HG03342 (cell line): Measurements from ENCODE around the gene HAGH.

Experiments
- ATAC-seq: cut with Tn5 transposase; IDR thresholded peaks from one replicate; pipeline ENCODE4 v1.9.1; 2021; ENCODE audit warnings: mild to moderate bottlenecking, moderate library complexity; ENCODE audit not compliant: unreplicated experiment

HAGH gene

DNA sequence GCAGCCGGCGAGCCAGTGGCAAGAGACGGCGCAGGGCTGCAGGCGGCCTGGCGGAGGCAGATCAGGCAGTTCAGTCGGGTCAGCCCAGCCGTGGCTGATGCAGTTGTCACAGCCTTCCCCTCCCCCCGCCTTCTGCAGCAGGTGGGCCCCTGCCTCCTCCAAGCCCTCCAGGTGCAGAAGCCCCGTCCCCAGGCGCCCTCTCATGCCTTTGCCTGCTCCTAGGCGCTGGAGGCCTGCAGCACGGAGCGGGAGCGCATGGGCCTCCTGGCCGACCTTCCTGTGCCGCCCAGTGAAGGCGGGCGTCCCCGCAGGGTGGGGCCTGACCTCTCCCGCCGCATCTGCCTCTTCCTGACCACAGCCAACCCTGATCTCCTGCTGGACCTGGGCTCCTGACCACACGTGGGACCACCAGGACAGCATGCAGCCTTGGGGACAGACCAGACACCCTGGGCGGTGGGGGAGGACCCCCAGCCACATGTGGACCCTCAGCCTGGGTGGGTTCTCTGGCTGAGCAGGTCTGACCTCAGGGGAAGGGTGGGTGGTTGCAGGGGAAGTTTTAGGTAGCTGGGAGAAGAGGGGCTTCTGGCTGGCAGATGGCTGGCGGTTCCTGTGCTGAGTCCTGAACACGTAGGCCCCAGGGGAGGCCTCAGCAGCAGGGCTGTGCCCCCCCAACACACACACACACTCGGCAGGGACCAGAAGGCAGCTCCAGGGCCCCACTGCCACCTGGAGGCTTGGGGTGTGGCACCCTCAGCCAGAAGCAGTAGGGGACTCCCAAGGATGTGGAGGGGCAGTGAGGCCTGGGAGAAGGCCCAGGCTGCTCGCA is 50.6 kb downstream of the HAGH start:
- ATAC-seq, result no peak

DNA sequence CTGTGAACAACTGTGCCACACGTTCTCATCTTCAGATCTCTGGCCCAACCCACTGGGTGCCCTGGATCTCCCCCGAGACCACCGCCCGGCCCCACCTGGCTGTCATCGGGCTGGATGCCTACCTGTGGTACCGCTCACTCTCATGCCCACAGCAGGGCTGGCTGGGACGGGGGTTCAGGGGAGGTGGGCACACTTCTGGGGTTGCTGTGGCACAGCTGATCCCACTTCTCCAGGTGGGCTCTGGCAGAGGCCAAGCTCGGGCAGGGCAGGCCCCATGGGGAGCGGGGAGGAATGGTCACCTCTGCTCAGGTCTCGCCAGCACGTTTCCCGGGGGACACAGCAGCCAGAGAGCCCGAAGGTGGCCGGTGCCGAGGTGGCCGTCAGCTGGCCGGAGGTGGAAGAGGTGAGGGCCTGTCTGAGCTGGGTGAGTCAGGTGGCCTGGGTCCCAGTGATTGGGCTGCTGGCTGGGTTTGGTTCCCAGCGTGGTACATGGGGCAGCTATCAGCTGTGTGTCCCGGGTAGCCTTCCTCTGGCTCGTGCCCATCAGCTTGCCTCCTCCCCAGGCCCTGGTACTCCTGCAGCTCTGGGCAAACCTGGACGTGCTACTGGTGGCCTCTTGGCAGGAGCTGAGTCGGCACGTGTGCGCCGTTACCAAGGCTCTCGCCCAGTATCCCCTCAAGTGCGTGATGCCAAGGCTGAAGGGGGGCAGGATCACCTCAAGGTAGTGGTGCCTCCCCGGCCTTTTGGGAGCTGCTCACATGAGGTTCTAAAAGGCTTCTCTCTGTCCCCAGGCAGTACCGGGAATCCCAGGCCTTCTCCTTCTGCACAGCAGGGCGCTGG is 51.4 kb downstream of the HAGH start:
- no peak for ATAC-seq

DNA sequence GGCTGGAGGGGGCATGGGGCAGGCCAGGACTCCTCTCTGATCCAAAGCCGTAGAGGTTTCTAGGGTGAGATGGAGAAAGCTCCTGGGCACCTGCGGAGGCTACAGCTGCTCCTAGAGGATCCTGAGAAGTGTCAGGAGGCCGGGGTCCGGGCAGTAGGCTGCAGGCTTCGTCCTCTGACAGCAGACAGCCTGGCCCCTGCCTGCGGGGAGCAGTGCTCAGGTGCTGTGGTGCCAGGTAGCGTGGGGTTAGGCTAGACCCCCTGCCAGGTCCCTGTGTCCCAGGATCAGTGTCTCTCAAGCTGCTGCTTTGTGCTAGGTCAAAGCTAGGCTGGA is 52.2 kb downstream of the HAGH start:
- ATAC-seq, result no peak

DNA sequence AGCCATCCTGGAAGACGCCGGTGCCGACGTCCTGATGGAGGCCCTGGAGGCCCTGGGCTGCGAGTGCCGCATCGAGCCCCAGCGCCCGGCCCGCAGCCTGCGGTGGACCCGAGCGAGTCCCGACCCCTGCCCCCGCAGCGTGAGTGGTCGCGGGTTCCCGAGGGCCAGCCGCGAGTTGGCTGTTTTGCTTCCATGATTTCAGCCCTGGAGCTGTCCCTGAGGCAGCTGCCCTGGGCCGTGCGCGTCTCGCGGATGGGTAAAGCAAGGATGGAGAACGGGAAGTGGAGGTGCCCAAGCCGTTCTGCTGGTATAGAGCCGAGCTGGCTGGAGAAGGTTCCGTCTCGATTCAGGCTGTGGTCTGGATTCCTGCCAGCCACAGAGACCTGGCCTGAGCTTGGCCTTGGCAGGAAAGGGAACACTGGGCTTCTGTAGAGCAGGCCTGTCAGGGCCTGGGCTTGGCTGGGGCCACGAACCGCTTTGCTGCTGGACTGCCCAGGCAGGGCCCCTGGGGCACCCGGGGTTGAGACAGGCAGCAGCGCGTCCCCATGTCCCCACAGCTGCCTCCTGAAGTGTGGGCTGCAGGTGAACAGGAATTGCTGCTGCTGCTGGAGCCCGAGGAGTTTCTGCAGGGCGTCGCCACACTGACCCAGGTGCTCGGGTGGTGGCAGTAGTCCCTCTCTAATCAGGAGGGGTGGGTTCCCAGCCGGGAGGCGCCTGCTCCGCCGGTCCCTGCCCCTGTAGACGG is 52.8 kb downstream of the HAGH start:
- ATAC-seq, result no peak

DNA sequence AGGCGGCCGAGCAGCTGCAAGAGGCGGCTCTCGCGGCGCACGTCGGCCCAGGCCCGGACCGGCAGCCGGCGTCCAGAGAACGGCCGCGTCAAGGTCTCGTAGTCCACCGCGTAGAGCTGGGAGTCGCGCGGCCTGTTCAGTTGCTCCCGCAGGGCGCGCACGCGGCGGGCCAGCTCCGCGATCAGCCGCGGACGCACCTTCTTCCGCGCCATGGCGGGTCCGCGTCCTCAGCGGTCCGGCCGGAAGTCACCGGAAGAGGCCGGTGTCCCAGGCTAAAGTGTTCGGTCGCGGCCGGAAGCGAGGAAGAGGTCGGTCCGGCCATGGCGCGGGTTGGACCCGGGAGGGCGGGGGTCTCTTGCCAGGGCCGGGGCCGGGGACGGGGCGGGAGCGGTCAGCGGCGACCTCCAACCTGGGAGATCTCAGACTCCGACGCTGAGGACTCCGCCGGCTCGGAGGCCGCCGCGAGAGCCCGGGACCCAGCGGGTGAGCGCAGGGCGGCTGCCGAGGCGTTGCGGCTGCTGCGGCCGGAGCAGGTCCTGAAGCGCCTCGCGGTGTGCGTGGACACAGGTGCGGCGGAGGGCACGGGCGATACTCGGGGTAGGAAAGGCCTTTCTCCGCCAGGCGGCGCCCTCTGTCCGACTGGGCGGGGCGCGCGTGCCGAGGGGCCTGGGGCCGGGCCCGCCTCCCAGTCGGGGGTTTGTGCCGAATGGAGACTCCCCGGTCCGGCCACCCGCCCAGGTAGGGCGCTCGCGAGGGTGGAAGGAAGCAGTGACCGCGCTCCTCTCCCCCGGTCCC is 53.5 kb downstream of the HAGH start, which contains the start of gene MRPS34:
TSS of gene MRPS34 (minus strand) at position 227 of the 795 bp plus-strand sequence. CDS start at position 212, 15 bp downstream.
- ATAC-seq, result peak; percentile 51

DNA sequence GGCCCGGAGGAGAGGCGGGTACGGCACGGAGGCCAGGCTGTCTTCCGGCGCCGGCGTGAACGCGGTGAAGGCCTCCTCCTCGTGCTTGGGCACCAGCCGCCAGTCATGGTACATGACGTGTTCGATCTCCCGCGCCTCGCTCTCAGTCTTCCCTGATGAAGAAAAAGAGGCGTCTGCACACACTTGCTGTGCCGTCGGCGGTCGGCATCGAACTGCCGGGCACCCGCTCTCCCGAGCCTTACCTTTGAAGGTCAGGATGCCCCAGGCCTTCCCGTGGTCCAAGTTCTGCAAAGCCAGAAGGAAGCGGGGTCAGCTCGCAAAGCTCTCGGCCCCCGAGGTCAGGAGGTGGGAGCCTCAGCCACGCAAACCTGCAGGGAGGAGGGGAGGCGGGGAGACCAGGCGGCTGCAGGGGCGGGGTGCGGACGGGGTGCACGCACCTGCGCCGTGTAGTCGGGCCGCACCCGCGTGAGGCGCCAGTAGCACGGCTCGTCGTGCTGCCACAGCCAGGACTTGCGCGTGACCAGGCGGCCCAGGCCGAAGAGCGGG is 54.2 kb downstream of the HAGH start, which contains the start of gene EME2:
TSS of gene EME2 (plus strand) at position 449 of the 546 bp plus-strand sequence. CDS start 418 bp downstream, outside the sequence.
- no peak for ATAC-seq

DNA sequence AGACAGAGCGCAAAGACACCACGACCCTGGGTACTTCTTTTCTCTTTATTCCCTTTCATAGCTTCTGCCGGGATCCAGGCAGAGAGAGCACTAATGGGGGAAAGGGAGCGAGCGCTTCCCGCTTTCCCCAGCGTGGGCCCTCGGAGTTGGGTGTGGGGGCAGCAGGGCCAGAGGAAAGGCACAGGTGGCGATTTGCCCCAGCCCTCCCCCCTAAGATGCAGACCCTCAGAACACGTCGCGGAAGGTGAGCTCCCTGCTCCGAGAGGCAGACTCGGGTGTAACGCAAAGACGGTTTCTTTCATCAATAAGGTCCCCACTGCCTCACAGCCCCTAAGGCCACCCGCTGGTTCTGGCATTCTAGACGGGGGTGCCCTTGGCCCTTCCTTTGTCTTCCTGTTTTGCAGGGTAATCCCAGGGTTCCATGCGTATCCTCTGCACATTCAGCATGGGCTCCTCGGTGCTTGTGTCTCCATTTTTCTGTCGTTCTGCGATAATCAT is 54.7 kb downstream of the HAGH start:
- ATAC-seq, result no peak

DNA sequence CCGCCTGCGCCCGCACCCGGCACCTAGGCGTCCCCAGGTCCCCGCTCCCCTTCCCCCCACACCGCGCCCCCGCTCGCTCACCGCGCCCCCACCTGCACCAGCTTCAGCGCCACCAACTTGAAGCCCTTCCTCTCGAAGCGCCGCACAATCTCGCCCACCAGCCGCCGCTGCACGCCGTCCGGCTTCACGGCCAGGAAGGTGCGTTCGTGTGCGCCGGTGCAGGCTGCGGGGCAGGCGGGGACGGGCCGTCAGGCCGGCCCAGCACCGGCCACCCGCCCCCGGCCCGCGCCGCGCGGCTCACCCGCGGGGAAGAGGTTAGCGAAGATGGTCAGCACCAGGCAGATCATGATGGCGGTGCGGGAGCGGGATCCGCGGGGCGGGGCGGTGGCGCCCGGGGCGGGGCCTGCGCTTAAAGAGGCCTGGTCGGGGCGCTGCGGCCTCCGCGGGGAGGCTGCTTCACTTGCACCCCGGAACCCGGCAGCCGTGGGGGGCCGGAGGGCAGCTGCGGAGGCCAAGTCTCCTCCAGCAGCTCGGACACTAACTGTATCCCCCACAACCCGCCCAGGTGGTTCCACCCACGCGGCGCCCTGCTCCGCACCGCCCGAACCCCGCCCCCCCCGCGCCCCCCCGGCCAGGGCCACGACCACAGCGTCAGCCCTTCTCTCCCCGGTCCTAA is 55.3 kb downstream of the HAGH start, which contains the start of gene NME3:
TSS of gene NME3 (minus strand) at position 356 of the 676 bp plus-strand sequence. CDS start at position 347, 9 bp downstream.
- ATAC-seq, result peak; percentile 24

DNA sequence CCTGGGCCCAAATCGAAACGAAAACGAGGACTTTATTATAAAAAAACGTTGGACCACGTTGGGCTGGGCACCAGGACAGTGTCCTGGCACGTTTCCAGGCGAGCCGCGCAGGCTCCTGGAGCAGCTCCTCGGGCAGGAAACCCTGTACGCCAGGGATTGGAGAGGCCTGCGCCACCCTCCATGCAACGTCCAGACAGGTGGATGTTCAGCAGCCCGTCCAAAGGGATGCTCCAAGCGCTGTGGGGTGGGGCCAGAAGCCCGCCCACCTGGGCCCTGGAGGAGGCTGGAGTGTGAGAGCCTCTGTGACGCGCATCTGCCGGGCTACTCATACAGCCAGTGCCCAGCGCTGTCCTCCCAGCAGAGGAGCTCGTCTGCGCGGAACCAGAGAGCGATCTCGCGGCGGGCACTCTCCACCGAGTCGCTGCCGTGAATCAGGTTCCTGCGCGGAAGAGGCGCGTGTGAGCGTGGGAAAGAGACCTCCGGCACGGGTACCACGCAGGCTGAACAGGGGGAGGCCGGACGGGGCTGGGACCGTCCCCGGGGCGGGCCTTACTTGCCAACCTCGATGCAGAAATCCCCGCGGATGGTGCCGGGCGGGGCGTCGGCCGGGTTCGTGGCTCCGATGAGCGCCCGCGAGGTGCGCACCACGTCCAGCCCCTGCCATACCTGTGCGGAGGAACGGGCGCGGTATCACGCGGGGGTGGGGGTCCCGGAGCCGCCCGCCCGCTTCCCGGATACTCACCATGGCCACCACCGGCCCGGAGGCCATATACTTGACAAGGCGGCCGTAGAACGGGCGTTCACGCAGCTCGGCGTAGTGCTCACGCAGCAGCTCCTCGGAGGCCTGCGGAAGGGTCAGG is 56.1 kb downstream of the HAGH start:
- ATAC-seq, result no peak

DNA sequence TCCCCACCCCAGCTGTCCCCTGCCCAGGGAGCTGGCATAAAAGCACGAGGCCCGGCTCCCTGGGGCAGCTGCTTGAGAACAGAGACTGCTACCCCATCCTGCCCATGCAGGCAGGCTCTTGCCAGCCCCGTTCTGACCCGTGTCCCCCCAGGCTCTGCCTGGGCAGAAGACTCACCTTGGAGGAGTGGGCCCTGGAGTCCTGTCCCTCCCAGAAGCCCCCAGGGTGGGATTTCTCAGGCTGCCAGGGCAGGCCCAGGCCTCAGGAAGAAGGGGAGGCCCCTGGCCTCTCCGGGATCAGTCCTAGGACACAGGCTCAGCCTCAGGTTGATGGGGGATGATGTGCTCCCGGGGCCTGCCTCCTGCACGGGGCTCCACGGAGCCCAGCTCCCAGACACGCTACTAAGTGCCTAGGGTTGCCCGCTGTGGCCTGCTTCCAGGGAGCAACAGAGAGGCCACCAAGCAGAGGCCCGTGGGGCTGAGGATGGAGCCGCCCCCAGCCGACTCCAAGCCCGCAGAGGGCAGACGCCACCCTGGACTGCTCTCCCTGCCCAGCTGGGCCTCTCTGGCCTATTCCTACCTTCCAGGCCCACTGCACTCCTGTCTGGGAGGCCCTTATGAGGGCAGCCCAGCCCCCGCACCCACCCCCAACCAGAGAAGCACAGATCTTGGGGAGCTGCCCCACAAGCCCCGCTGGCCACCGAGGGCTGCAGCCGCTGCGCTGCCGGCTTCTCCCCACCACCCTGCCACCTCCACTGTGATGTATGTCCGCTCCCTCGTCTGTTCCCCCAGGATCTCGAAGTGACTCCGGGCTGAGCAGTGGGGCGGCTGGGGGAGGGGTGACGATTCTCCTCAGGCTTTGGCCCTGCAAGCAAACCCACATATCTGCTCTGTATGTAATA is 57.0 kb downstream of the HAGH start:
- no peak for ATAC-seq

DNA sequence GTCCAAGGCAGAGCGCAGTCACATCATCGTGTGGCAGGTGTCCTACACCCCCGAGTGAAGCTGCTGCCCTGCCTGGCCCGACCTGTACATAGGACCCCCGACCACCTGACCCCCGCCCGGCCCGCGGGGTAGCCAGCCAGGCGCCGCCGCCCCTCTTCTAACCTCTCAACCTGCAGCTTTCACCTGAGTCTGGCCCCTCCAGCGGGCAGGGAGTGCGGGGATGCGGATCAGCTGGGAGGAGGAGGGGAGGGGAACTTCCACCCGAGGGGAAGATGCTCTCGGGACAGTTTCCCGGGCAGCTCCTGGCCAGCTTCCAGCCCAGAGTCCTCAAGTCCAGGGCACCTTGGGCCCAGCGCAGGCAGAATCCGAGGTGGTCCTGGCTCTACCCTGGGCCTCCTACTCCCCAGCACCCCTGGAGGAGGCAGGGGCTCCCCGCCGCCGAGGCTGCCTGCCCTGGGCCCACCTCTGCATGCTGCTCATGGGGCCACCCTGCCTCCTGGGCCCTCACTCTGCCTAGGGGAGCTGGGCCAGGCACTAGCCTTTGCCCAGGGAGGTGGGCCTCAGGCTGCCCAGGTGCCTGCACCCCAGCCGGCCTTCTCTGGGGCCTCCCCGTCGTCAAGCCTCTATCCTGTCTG is 57.7 kb downstream of the HAGH start:
- no peak for ATAC-seq

DNA sequence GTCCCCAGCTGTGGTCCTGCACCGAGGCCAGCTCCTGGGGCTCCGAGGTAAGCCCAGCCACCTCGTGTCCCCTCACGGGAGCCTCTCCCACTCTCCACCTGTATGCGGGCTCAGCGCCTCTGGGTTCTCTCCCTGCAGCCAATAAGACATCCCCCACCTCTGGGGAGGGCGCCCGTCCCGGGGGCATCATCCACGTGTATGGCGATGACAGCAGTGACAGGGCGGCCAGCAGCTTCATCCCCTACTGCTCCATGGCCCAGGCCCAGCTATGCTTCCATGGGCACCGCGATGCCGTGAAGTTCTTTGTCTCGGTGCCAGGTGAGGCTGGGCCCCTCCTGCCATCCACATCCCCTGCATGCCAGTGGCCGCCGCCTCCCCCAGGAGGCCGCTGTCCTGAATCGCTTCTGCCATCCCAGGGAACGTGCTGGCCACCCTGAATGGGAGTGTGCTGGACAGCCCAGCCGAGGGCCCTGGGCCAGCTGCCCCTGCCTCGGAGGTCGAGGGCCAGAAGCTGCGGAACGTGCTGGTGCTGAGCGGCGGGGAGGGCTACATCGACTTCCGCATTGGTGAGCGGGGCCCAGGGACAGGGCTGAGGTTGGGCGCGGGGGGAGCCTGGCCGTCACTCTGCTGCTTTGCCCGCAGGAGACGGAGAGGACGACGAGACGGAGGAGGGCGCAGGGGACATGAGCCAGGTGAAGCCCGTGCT is 58.4 kb downstream of the HAGH start:
- ATAC-seq, result no peak

DNA sequence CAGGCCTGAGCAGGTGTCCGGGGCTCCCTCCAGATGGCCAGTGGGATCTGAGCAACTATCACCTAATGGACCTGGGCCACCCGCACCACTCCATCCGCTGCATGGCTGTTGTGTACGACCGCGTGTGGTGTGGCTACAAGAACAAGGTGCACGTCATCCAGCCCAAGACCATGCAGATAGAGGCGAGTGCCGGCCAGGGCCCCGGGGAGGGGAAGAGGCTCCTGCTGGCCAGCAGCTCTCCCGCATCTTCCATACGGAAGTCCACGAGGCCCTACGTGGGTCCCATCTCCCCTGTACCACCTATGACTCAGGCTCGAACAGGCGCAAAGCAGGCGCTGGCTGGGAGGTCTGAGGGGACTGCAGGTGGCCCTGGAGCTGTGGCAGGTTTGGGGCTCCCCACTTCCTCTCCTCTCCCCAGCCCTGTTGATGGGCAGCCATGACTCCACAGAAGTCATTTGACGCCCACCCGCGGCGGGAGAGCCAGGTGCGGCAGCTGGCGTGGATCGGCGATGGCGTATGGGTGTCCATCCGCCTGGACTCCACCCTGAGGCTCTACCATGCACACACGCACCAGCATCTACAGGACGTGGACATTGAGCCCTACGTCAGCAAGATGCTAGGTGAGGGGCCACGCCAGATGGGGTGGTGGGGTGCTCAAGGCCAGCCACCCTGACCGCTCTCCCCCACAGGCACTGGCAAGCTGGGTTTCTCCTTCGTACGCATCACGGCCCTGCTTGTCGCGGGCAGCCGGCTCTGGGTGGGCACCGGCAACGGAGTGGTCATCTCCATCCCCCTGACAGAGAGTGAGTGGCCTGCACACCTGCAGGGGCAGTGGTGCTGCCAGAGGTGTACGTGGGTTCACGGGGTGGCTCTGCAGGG is 59.3 kb downstream of the HAGH start:
- ATAC-seq, result no peak

DNA sequence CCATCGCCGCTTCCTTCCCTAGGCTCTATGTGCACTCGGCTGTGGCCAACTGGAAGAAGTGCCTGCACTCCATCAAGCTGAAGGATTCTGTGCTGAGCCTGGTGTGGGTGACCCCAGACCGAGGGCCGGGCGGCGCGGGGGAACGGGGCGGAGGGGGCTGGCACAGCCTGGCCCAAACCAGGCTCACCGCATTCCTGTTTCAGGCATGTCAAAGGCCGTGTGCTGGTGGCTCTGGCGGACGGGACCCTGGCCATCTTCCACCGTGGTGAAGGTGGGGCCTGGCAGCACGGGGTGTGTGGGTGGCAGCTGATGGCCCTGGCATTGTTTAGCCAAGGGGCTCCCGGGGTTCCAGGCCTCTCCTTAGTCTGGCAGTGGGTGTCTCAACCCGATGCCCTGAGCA is 59.9 kb downstream of the HAGH start:
- no peak for ATAC-seq

DNA sequence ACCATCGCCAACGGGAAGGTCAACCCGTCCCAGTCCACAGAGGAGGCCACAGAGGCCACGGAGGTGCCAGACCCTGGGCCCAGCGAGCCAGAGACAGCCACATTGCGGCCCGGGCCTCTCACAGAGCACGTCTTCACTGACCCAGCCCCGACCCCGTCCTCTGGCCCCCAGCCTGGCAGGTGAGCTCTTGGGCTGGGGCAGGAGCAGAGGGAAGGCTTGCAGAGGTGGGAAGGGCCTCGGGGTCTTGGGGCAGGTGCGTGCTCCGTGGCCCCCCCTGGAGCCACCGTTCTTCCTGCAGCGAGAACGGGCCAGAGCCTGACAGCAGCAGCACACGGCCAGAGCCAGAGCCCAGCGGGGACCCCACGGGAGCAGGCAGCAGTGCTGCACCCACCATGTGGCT is 60.4 kb downstream of the HAGH start:
- ATAC-seq, result no peak
